SK-N-SH (cell line): ENCODE data around the gene CKS2. TPM values are rescaled to one million over a fixed set of nuclear protein-coding genes. Genes with fewer than 3 reads are reported as not detected.
A peak's percentile ranks its signal among the peaks of the same experiment; 100 is the strongest.

ENCODE experiments used
- CTCF ChIA-PET: fragments of 300-600, 350-600 bp; formaldehyde crosslinking; extraction: SDS; loops from one replicate; lab custom pipeline; 2021; lab: Yijun Ruan, JAX
- POLR2A ChIA-PET: fragments of 350-600 bp; sonication (Branson Sonifier 250); formaldehyde crosslinking; extraction: SDS; loops from one replicate; lab custom pipeline; 2020; ENCODE audit warnings: antibody characterized with exemption, inconsistent platforms; lab: Yijun Ruan, JAX
- DNase-seq: peaks from one replicate; pipeline ENCODE4 v3.0.0; 2012
- H2AFZ ChIP-seq: fragments of 200-600 bp; sonication (generic); 2 replicates; pipeline ENCODE4 v1.8.1; 2016; ENCODE audit warnings: antibody characterized with exemption, mild to moderate bottlenecking, low read depth
- H3F3A ChIP-seq: fragments of 200-600 bp; sonication (generic); replicated peaks from 2 replicates; pipeline ENCODE3; 2016; ENCODE audit warnings: antibody characterized with exemption, mild to moderate bottlenecking; ENCODE audit not compliant: insufficient read depth
- H3K27ac ChIP-seq, 2 experiments: fragments of 200-500 bp in 1 of 2; fragments of 200-600 bp in 1 of 2; sonication (Bioruptor generic) in 1 of 2; sonication (generic), shearing (Covaris generic) in 1 of 2; 2 replicates each; pipeline versions ENCODE4 v1.5.1 to v1.6.1; 2014 to 2016; ENCODE audit warnings: low read depth in 2 of 2, inconsistent platforms in 1 of 2, low read length in 1 of 2, mild to moderate bottlenecking in 1 of 2, mixed read lengths in 1 of 2
- H3K27me3 ChIP-seq: fragments of 200-600 bp; sonication (generic), shearing (Covaris generic); 2 replicates; pipeline ENCODE4 v1.6.1; 2016; ENCODE audit warnings: mixed run types; ENCODE audit not compliant: insufficient read depth
- H3K36me3 ChIP-seq, 2 experiments: fragments of 200-500 bp in 1 of 2; fragments of 200-600 bp in 1 of 2; sonication (Bioruptor generic) in 1 of 2; sonication (generic) in 1 of 2; replicated peaks in 1 of 2; 2 replicates each; pipeline versions ENCODE3 to v1.5.1; 2014 to 2016; ENCODE audit warnings: low read length in 1 of 2, mild to moderate bottlenecking in 1 of 2; ENCODE audit not compliant: insufficient read depth in 2 of 2, control insufficient read depth in 1 of 2
- H3K4me1 ChIP-seq, 2 experiments: fragments of 200-500 bp in 1 of 2; fragments of 200-600 bp in 1 of 2; sonication (Bioruptor generic) in 1 of 2; sonication (generic), shearing (Covaris generic) in 1 of 2; 2 replicates each; pipeline versions ENCODE4 v1.5.1 to v1.6.1; 2014 to 2016; ENCODE audit warnings: low read depth in 1 of 2, low read length in 1 of 2, mixed run types in 1 of 2; ENCODE audit not compliant: insufficient read depth in 2 of 2, control insufficient read depth in 1 of 2
- H3K4me2 ChIP-seq: fragments of 200-600 bp; sonication (generic), shearing (Covaris generic); 2 replicates; pipeline ENCODE4 v1.6.1; 2017; ENCODE audit warnings: mixed run types
- H3K4me3 ChIP-seq, 2 experiments: fragments of 200-500 bp in 1 of 2; fragments of 200-600 bp in 1 of 2; sonication (Bioruptor generic) in 1 of 2; sonication (generic), shearing (Covaris generic) in 1 of 2; 2 replicates each; pipeline versions ENCODE4 v1.5.1 to v1.8.1; 2014 to 2016; ENCODE audit warnings: low read depth in 2 of 2, inconsistent platforms in 1 of 2, low read length in 1 of 2, mild to moderate bottlenecking in 1 of 2, mixed read lengths in 1 of 2, moderate library complexity in 1 of 2
- H3K79me2 ChIP-seq: fragments of 200-600 bp; sonication (generic); 2 replicates; pipeline ENCODE4 v1.8.1; 2017; ENCODE audit warnings: mild to moderate bottlenecking; ENCODE audit not compliant: insufficient read depth
- H3K9ac ChIP-seq: fragments of 200-600 bp; sonication (generic); 2 replicates; pipeline ENCODE4 v1.6.1; 2017; ENCODE audit warnings: mixed run types
- H3K9me2 ChIP-seq: fragments of 200-600 bp; sonication (generic); 2 replicates; pipeline ENCODE4 v1.6.1; 2017; ENCODE audit warnings: mixed run types
- H3K9me3 ChIP-seq: fragments of 200-600 bp; sonication (generic); 2 replicates; pipeline ENCODE4 v1.6.1; 2017; ENCODE audit warnings: mixed run types, mild to moderate bottlenecking, moderate library complexity
- H4K20me1 ChIP-seq: fragments of 200-600 bp; sonication (generic); 2 replicates; pipeline ENCODE4 v1.6.1; 2017; ENCODE audit warnings: mild to moderate bottlenecking, mixed run types; ENCODE audit not compliant: insufficient read depth
- CHD2 ChIP-seq: fragments of 150-350 bp; IDR thresholded peaks from 2 replicates; pipeline ENCODE4 v1.6.1; 2018; ENCODE audit warnings: low read length; ENCODE audit not compliant: partially characterized antibody
- EP300 ChIP-seq, 2 experiments: IDR thresholded peaks; 2 replicates each; pipeline versions ENCODE4 v1.4.0 to v1.6.1; 2012; ENCODE audit warnings: borderline replicate concordance in 1 of 2, low read depth in 1 of 2, low read length in 1 of 2
- EZH2phosphoT487 ChIP-seq: fragments of 200-600 bp; sonication (generic); IDR thresholded peaks from 2 replicates; pipeline ENCODE4 v1.6.1; 2017; ENCODE audit warnings: low read depth, mixed run types, mild to moderate bottlenecking, antibody characterized with exemption, moderate library complexity, borderline replicate concordance
- FOSL2 ChIP-seq: IDR thresholded peaks from 2 replicates; pipeline ENCODE4 v1.4.0; 2012; ENCODE audit warnings: low read depth, mild to moderate bottlenecking, moderate library complexity, borderline replicate concordance
- FOXJ3 ChIP-seq: sonication (generic); formaldehyde crosslinking; IDR thresholded peaks from 2 replicates; pipeline ENCODE4 v1.5.1; 2020; ENCODE audit warnings: mild to moderate bottlenecking, missing genetic modification reagents
- GABPA ChIP-seq: IDR thresholded peaks from 2 replicates; pipeline ENCODE4 v1.4.0; 2012; ENCODE audit warnings: low read depth, mild to moderate bottlenecking
- GATA2 ChIP-seq: sonication (generic); formaldehyde crosslinking; IDR thresholded peaks from 2 replicates; pipeline ENCODE4 v1.5.0; 2020; ENCODE audit warnings: mild to moderate bottlenecking, missing genetic modification reagents
- JUND ChIP-seq: IDR thresholded peaks from 2 replicates; pipeline ENCODE4 v1.4.0; 2012
- NFIC ChIP-seq: IDR thresholded peaks from 2 replicates; pipeline ENCODE4 v1.4.0; 2012; ENCODE audit warnings: borderline replicate concordance
- NRF1 ChIP-seq: IDR thresholded peaks from 2 replicates; pipeline ENCODE4 v1.6.1; 2012; ENCODE audit warnings: low read depth, mild to moderate bottlenecking, low read length
- POLR2AphosphoS5 ChIP-seq: IDR thresholded peaks from 2 replicates; pipeline ENCODE4 v1.6.1; 2012; ENCODE audit warnings: low read depth, low read length
- RAD21 ChIP-seq: IDR thresholded peaks from 2 replicates; pipeline ENCODE4 v1.6.1; 2012; ENCODE audit warnings: mild to moderate bottlenecking, low read length
- RFX5 ChIP-seq: IDR thresholded peaks from 2 replicates; pipeline ENCODE4 v1.6.1; 2012; ENCODE audit warnings: mild to moderate bottlenecking, improper control_type of control experiment, low read length
- TAF1 ChIP-seq: IDR thresholded peaks from 2 replicates; pipeline ENCODE4 v1.6.1; 2012; ENCODE audit warnings: low read depth, mild to moderate bottlenecking, low read length, moderate library complexity, borderline replicate concordance
- TEAD4 ChIP-seq: IDR thresholded peaks from 2 replicates; pipeline ENCODE4 v1.4.0; 2012; ENCODE audit warnings: mild to moderate bottlenecking, borderline replicate concordance; ENCODE audit not compliant: insufficient read depth
- WGBS: methylation state at CpG from one replicate; pipeline ENCODE4 v1.1.6; 2017; ENCODE audit warnings: low lambda C conversion rate; 5-methylcytosine and 5-hydroxymethylcytosine counted together
- polyA plus RNA-seq, 3 experiments: library from polyadenylated mRNA; depleted of rRNA; stranded (reverse); fragments of >200 nt; gene quantifications; 2 replicates each; pipeline ENCODE4 v1.2.3, GENCODE V29; 2012
- TF ChIP-seq, protein P1 (sequence below): fragments of 150-350 bp; IDR thresholded peaks from 2 replicates; pipeline ENCODE4 v1.6.1; 2017; ENCODE audit warnings: antibody characterized with exemption, low read length, low read depth, borderline replicate concordance
- TF ChIP-seq, protein P2 (sequence below): IDR thresholded peaks from 2 replicates; pipeline ENCODE4; 2012
- TF ChIP-seq, protein P3 (sequence below): fragments of 200-600 bp; sonication (generic); IDR thresholded peaks from 2 replicates; pipeline ENCODE4 v1.6.1; 2017; ENCODE audit warnings: antibody characterized with exemption, mild to moderate bottlenecking, moderate library complexity
- TF ChIP-seq, protein P4 (sequence below): IDR thresholded peaks from 2 replicates; pipeline ENCODE4 v1.4.0; 2012; ENCODE audit warnings: low read depth

CKS2 gene
- polyA plus RNA-seq, 1 of the 3 experiments (the other 2 are of a cell fraction): 362 TPM

DNA sequence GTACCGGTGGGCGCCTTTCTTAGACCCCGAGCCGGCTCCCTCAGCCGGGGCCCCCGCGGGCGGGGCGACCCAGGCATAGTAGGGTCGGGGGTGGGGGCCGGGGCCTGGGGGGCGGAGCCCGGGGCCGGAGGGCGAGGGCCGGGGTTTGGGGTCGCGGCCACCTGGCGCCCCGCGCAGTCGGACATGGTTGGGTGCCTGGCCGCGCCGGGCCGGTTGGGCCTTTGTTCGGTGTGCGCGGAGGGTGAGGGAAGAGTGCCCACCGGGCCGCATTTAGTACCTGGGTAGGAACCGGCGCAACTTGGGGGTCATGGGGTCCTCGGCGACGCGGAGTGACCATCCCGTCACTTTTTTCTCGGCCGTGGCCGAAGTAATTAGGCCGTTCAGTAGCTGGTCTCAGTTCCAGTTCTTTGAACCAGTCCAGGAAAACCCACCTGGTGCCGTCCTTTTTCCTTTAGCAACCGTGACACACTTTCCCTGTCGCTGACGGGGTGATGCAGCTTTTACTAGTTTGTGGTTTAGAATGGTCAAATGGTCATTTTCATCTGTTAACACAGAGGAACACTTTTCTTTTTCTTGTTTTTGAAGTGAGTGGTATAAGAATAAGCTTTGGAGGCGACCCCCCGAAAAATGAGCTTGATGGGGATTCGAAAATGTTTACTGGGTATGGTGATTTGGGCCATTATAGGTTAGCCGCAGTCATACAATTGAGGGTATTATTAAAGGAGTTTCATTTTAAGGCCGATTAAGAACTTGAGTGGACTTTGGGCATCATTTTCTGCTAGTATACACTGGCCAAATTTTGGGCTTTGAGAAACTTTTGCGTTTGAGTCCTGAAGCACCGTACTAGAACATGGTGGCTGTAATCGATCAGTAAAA is 589 bp downstream of the CKS2 start:
- Histone ChIP-seq H3K4me2 (peak overlapping the region; percentile 89), H3K4me1 (peaks cover 16 to 19% of the 10 kb centered on the region in 2 experiments; a peak in 3 of 4 replicates), H3K27ac (peak overlapping the region; percentile 83 to 96), H3K79me2 (peaks cover 66% of the 10 kb centered on the region), H3K27me3 (no peaks in the 10 kb centered on the region), H3K9ac (peak overlapping the region; percentile 88), H3K36me3 (peaks cover 17 to 25% of the 10 kb centered on the region in 2 experiments), H3K9me3 (no peaks in the 10 kb centered on the region), H3F3A (peaks cover 23% of the 10 kb centered on the region), H2AFZ (peak overlapping the region; percentile 9; the same call in 1 of the 2 replicates), H3K9me2 (no peaks in the 10 kb centered on the region), H4K20me1 (peaks cover 27% of the 10 kb centered on the region; the same call in 1 of the 2 replicates), H3K4me3 (peak overlapping the region; percentile 92 to 95)
- ChIA-PET CTCF (interaction anchor here (1.8 kb wide), 1 partner anchor 237 kb away, joined by 7 read pairs; no protein-coding TSS in a partner anchor), POLR2A (interaction anchor here (0.8 to 1.2 kb wide), 2 partner anchors 132 to 137 kb away, joined by 3 read pairs; no protein-coding TSS in a partner anchor)
- peak; percentile 72 for DNase-seq
- TF ChIP-seq POLR2AphosphoS5 (no peak), GABPA (no peak), EP300 (IDR thresholded peaks at IDR 0.05; ENCODE audit: borderline replicate concordance in 1 of 2, low read depth in 1 of 2, low read length in 1 of 2) (no peak), NRF1 (no peak), TAF1 (no peak), JUND (no peak), FOXJ3 (CRISPR knock-in tag) (no peak), EZH2phosphoT487 (no peak), NFIC (no peak), RAD21 (no peak), CHD2 (no peak), RFX5 (no peak), GATA2 (CRISPR knock-in tag) (no peak), TEAD4 (no peak), FOSL2 (no peak)
- TF ChIP-seq, protein P1, sequence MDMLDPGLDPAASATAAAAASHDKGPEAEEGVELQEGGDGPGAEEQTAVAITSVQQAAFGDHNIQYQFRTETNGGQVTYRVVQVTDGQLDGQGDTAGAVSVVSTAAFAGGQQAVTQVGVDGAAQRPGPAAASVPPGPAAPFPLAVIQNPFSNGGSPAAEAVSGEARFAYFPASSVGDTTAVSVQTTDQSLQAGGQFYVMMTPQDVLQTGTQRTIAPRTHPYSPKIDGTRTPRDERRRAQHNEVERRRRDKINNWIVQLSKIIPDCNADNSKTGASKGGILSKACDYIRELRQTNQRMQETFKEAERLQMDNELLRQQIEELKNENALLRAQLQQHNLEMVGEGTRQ: no peak
- TF ChIP-seq, protein P2, sequence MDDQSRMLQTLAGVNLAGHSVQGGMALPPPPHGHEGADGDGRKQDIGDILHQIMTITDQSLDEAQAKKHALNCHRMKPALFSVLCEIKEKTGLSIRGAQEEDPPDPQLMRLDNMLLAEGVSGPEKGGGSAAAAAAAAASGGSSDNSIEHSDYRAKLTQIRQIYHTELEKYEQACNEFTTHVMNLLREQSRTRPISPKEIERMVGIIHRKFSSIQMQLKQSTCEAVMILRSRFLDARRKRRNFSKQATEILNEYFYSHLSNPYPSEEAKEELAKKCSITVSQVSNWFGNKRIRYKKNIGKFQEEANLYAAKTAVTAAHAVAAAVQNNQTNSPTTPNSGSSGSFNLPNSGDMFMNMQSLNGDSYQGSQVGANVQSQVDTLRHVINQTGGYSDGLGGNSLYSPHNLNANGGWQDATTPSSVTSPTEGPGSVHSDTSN: no peak
- TF ChIP-seq, protein P3, sequence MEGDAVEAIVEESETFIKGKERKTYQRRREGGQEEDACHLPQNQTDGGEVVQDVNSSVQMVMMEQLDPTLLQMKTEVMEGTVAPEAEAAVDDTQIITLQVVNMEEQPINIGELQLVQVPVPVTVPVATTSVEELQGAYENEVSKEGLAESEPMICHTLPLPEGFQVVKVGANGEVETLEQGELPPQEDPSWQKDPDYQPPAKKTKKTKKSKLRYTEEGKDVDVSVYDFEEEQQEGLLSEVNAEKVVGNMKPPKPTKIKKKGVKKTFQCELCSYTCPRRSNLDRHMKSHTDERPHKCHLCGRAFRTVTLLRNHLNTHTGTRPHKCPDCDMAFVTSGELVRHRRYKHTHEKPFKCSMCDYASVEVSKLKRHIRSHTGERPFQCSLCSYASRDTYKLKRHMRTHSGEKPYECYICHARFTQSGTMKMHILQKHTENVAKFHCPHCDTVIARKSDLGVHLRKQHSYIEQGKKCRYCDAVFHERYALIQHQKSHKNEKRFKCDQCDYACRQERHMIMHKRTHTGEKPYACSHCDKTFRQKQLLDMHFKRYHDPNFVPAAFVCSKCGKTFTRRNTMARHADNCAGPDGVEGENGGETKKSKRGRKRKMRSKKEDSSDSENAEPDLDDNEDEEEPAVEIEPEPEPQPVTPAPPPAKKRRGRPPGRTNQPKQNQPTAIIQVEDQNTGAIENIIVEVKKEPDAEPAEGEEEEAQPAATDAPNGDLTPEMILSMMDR: no peak
- TF ChIP-seq, protein P4, sequence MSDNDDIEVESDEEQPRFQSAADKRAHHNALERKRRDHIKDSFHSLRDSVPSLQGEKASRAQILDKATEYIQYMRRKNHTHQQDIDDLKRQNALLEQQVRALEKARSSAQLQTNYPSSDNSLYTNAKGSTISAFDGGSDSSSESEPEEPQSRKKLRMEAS: no peak
- under 1% methylated on average over 23 of the region's 54 CpGs for WGBS
